Coronary artery (tissue), 2 donors: ENCODE results near the gene ZP3.
A peak's percentile ranks its signal among the peaks of the same experiment; 100 is the strongest.
"Not testable (repeated sequence)": the region's sequence is repeated elsewhere in the genome, so short reads cannot be mapped to it uniquely, and the experiment has no call there.

Experiments
- DNase-seq: peaks from one replicate; pipeline ENCODE4 v3.0.0-alpha.2; 2017; ENCODE audit warnings: low spot score
- H3K27ac ChIP-seq, 2 donors: fragments of 200-600 bp; sonication (generic); one replicate each; pipeline ENCODE4 v1.5.1; 2016 to 2019
- H3K4me3 ChIP-seq: fragments of 200-600 bp; sonication (generic); 2 replicates; pipeline ENCODE4 v1.5.1; 2016; ENCODE audit warnings: mild to moderate bottlenecking, moderate library complexity
- TF ChIP-seq, protein P1 (sequence below): fragments of 200-600 bp; sonication (generic); IDR thresholded peaks from one replicate; pipeline ENCODE4 v1.5.1; 2019; ENCODE audit warnings: antibody characterized with exemption

Gene ZP3

DNA sequence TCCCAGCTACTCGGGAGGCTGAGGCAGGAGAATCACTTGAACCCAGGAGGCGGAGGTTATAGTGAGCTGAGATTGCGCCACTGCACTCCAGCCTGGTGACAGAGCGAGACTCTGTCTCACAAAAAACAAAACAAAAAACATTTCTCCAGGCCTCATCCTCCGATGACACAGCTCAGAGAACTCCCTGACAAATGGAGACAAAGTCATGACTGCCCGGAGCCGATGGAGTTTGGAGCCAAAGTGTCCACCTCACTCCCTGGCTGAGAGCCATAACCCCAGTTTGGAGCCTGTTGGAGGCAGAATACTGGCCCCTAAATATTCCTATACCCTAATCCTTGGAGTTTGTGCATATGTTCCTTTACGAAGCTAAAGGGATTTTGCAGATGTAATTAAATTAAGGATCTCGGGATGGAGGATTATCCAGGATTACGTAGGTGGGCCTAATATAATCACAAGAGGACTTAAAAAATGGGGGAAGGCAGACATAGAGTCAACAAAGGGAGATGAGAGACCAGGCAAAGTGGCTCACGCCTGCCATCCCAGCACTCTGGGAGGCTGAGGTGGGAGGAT is 38.0 kb upstream of the ZP3 start:
- no peak for DNase-seq
- TF ChIP-seq, protein P1, sequence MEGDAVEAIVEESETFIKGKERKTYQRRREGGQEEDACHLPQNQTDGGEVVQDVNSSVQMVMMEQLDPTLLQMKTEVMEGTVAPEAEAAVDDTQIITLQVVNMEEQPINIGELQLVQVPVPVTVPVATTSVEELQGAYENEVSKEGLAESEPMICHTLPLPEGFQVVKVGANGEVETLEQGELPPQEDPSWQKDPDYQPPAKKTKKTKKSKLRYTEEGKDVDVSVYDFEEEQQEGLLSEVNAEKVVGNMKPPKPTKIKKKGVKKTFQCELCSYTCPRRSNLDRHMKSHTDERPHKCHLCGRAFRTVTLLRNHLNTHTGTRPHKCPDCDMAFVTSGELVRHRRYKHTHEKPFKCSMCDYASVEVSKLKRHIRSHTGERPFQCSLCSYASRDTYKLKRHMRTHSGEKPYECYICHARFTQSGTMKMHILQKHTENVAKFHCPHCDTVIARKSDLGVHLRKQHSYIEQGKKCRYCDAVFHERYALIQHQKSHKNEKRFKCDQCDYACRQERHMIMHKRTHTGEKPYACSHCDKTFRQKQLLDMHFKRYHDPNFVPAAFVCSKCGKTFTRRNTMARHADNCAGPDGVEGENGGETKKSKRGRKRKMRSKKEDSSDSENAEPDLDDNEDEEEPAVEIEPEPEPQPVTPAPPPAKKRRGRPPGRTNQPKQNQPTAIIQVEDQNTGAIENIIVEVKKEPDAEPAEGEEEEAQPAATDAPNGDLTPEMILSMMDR, result no peak
- Histone ChIP-seq H3K4me3 (no peak overlapping the region), H3K27ac (no peak overlapping the region)

DNA sequence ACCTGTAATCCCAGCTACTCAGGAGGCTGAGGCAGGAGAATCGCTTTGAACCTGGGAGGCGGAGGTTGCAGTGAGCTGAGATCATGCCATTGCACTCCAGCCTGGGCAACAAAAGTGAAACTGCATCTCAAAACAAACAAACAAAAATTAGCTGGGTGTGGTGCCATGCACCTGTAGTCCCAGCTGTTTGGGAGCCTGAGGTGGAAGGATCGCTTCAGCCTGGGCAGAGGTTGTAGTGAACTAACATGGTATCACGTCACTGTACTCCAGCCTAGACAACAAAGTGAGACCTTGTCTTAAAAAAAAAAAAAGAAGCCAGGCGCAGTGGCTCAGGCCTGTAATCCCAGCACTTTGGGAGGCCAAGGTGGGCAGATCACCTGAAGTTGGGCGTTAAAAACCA is 37.0 kb upstream of the ZP3 start:
- H3K27ac ChIP-seq, DNase-seq, H3K4me3 ChIP-seq: not testable (repeated sequence)

DNA sequence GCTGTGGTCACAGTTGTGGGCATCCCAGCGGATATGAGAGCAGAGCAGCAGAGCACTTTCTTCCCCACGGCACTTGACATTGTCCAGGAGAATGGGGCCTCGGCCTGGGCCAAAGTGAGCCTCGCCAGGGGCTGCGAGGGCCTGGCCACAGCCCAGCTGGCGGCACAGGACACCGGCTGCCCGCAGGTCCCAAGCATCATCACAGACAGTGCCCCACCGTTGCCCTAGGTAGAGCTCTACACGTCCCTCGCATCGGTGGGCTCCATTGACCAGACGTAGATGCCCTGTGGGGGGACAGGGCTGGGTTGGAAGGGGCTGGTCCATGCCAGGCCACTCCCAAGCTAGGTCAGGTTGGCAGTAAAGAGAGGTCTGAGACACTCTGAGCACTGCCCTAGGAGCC is 34.7 kb upstream of the ZP3 start:
- H3K27ac ChIP-seq, result no peak overlapping the region
- TF ChIP-seq, protein P1, result no peak

DNA sequence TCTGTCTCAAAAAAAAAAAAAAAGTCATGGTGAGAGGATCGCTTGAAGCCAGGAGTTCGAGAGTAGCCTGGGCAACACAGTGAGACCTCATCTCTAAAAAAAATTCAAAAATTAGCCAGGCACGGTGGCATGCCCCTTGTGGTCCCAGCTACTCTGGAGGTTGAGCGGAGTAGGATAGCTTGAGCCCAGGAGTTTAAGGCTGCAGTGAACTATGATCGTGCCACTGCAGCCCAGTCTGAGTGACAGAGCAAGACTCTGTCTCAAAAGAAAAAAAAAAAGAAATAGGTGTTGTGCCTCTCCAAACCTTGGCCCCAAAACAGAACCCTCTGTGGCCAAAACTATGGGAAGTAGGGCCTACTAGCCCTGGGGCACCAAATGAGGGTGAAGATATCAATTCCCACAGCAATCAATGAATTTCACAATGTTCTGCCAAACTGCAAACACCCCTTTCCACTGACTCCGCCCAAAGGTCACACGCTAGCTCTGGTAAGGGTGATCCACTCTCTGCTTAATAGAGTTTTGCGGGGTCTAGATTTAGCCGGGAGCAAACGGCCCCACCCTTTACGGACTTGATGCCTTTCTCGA is 32.1 kb upstream of the ZP3 start:
- Histone ChIP-seq H3K4me3 (peak overlapping the region; percentile 84), H3K27ac (peak overlapping the region; percentile 60 to 92)
- TF ChIP-seq, protein P1, result no peak
- no peak for DNase-seq

More for the DNA sequence above, 34.7 kb upstream of the ZP3 start:
- DNase-seq, result no peak
- no peak overlapping the region for H3K4me3 ChIP-seq

DNA sequence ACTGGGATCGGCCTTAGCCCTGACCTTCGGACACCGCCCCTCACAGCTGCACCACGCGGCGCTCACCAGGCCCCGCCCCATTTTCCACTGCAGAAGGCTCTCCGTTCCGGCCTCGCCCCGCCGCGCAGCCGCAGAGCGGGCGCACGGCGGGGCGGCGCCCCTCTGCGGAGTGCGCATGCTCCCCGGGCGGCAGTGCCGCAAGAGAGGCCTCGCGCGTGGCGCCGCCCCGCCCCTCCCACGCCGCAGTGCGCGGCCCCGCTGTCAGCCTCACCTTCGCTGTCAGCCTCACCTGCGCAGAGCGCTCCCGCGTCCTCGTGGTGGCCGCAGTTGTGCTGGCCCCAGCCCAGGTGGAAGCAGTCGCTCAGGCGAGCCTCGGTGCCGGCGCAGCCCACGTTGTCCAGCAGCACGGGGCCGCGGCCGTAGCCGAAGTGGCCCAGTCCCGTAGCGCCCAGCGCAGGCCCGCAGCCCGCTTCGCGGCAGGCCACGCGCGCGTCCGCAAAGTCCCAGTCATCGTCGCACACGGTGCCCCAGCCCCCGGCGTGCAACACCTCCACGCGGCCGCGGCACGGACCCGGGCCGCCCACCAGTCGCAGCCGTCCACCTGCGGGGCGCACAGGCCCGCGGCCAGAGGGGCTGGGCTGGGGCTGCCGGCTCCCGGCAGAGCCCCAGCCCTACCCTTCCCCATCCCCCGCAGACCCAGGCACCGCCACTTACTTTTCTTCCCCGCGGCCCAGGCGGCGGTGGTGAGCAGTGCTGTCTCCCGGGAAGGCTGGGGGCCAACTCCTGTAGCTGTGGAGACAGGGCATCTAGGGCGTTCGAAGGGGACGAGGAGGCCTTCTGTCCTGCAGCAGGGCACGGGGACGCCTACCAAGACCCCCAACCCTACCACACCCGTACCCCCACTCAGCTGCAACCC is 31.4 kb upstream of the ZP3 start:
- peak; percentile 92 for DNase-seq
- Histone ChIP-seq H3K4me3 (peak overlapping the region; percentile 84), H3K27ac (peak overlapping the region; percentile 60 to 92)
- TF ChIP-seq, protein P1, result no peak

DNA sequence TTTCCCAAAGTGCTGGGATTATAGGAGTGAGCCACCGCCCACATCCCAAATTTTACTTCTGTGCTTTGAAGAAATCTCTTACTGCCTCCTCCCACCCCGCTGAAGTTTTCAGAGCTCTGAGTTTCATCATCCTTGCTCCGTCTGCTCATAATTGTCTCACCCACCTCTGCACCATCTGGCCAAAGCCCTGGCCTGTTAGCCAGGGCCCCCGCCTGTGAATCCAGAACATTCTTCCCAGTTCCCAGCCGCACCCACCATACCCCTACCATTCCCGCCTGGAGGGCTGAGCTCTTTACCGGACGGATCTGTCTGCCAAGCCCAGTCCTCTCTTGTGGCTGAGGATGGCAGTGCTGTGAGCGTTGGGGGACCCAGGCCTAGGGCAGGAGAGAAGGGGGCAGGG is 29.8 kb upstream of the ZP3 start:
- no peak overlapping the region for H3K27ac ChIP-seq
- TF ChIP-seq, protein P1, result no peak
- no peak for DNase-seq
- no peak overlapping the region for H3K4me3 ChIP-seq

DNA sequence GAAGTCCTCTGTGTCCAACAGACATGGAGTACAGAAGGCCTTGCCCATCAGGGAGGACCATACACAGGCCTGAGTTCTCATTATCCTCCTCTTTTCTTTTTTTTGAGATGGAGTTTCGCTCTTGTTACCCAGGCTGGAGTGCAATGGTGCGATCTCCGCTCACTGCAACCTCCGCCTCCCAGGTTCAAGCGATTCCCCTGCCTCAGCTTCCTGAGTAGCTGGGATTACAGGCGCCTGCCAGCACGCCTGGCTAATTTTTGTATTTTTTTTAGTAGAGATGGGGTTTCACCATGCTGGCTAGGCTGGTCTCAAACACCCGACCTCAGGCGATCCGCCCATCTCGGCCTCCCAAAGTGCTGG is 29.2 kb upstream of the ZP3 start:
- H3K4me3 ChIP-seq, H3K27ac ChIP-seq, DNase-seq: not testable (repeated sequence)
